HG03280 (cell line): ENCODE measurements around the gene POLA1.
"Not testable (repeated sequence)": the region's sequence is repeated elsewhere in the genome, so short reads cannot be mapped to it uniquely, and the experiment has no call there.

Experiments
- ATAC-seq: cut with Tn5 transposase; IDR thresholded peaks from one replicate; pipeline ENCODE4 v1.9.1; 2021; ENCODE audit warnings: mild to moderate bottlenecking, moderate library complexity; ENCODE audit not compliant: unreplicated experiment

Gene POLA1, protein sequence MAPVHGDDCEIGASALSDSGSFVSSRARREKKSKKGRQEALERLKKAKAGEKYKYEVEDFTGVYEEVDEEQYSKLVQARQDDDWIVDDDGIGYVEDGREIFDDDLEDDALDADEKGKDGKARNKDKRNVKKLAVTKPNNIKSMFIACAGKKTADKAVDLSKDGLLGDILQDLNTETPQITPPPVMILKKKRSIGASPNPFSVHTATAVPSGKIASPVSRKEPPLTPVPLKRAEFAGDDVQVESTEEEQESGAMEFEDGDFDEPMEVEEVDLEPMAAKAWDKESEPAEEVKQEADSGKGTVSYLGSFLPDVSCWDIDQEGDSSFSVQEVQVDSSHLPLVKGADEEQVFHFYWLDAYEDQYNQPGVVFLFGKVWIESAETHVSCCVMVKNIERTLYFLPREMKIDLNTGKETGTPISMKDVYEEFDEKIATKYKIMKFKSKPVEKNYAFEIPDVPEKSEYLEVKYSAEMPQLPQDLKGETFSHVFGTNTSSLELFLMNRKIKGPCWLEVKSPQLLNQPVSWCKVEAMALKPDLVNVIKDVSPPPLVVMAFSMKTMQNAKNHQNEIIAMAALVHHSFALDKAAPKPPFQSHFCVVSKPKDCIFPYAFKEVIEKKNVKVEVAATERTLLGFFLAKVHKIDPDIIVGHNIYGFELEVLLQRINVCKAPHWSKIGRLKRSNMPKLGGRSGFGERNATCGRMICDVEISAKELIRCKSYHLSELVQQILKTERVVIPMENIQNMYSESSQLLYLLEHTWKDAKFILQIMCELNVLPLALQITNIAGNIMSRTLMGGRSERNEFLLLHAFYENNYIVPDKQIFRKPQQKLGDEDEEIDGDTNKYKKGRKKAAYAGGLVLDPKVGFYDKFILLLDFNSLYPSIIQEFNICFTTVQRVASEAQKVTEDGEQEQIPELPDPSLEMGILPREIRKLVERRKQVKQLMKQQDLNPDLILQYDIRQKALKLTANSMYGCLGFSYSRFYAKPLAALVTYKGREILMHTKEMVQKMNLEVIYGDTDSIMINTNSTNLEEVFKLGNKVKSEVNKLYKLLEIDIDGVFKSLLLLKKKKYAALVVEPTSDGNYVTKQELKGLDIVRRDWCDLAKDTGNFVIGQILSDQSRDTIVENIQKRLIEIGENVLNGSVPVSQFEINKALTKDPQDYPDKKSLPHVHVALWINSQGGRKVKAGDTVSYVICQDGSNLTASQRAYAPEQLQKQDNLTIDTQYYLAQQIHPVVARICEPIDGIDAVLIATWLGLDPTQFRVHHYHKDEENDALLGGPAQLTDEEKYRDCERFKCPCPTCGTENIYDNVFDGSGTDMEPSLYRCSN (N-terminal part only)

DNA sequence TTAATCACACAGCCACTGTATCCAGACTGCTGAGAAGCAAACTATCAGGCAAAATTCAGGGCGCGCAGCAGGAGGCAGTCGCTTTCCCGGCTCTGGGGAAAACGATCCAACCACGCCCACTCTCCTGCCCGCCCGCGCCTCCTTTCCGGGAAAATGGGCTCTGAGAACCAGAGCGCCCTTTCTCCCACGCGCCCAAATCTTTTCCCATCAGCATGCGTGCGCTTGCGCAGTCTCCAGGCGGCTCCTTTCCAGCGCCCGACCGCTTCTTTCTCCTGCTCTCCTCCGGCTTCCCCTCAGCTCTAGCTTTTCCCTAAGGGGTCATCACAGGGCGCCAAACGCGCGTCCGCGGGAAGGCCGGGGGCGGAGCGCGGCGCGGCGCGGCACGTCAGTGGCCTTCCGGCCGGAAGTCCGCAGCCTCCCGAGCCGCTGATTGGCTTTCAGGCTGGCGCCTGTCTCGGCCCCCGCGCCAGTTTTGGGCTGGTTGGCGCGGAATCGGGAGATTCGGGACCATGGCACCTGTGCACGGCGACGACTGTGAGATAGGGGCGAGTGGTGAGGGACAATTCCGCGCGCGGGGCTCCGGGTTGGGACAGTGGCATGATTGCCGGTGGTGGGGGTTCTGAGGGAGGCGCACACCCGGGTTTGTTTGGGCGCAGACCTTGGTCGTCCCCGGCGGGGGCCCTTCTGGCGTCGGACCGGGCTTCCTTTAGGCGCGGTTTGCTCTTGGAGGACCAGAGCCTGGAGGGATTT is at the start of gene POLA1:
TSS of gene POLA1 (plus strand) at position 466 of the 750 bp plus-strand sequence. CDS start at position 510, 44 bp downstream.
- peak; percentile 94 for ATAC-seq

DNA sequence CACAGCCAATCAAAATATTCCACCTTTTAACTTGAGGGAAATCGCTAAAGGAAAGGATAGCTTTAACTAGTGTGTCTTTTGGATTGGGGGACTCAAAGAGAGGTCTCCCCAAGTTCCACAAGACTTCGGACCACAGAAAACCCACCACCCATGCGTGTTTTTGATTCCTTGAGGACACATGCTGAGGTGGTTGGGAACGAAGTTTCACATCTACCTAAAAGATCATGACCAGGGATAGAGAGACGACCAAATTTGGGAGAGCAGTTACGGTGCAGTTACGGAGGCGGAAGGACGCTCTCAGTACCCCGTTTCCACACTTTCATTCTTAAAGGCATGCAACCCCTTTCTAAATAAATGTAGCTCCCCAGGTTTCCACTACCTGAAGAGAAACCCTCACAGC is 47.7 kb upstream of the POLA1 start:
- ATAC-seq, result no peak

DNA sequence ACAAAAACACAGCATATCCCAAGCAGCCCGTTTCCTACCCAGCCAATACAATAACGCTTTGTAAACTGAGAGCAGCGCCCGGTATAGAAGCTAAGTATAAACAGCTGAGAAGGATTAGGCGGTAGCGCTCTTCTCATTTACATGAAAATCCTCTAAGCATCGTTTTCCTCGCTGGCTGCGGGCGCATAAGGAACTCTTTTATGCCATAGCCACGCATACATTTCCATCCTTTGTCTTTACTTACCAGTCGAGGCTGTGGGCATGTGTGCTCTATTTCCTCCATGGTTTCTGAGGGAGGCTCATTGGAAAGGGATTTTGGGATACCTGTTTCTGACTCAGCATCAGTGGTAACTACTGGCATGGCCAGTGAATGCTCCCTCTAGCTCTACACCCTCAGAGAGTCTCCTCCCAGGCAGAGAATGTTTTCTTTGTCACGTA is 47.0 kb upstream of the POLA1 start:
- ATAC-seq, result no peak

DNA sequence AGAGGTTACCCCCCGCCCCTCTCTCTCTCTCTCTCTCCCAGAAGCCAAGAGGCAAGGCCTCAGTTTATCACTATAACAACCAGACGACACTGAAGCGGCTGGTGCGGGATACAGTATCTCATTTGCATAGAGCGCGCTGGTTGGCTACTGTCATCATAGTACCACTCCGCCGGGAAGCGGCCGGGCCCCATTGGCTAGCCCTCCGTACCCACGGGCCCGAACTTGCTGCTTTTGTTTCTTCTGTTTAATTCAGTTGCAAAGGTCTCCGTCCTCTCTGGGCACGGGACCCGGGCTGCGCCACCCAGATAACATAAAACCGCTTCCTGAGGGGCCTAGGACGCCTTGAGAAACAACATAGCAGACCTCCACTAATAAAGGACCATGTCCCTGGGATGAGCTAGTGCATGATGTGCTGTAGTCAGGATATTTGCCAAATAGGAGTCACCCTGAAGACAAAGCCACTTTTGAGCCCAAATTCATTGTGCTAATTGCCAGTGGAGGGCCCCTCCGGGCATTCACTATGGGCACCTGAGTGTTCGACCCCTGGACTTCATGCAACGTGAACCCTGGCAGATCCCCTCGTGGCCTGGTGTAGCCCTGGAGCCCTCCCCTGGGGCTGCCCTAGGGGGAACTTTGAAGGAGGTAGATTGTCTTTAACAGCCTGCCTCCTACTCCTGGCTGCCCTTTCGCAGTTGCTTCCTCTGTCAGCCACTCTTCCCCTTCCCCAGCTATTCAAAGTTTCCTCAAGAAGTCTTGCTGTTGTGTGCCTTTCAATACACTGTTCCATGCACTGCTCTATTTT is 46.3 kb upstream of the POLA1 start, which contains the start of gene PCYT1B:
TSS of gene PCYT1B (minus strand) at position 91 of the 802 bp plus-strand sequence. CDS start 242 bp downstream, outside the sequence.
- ATAC-seq, result no peak

DNA sequence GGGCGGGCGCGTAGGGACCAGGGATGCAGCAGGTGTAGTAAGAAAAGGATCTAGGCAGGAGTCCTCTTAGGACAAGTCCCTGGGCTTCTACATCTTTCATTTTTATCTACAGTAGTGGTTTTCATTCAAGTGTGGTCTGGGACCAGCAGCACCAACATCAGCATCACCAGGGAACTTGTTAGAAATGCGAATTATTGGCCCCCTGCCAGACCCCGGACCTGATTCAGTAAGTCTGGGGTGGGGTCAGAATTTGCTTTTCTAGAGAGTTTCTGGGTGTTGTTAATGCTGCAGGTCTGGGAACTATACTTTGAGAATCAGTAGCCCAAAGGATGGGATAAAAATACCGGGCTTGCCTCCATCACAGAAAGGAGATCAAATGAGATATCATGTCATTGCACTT is 45.2 kb upstream of the POLA1 start:
- ATAC-seq, result no peak

DNA sequence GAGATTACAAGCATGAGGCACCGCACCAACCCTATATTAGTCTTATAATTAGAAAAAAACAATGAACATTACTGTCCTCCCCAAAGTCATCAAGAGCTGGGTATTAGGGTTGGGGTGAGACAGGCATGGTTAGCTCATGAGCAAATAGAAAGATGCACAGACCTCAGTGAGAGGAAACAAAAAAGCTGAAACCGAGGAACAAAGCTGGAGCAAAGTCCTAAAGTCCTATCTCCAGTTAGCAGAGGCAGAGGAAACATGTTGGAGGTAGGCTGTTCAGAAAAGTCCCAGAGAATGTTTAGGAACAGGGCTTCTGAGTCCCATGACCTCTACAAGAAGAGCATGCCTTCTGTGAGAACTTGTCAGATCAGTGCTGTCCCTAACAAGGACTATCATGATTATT is 41.9 kb upstream of the POLA1 start:
- no peak for ATAC-seq

DNA sequence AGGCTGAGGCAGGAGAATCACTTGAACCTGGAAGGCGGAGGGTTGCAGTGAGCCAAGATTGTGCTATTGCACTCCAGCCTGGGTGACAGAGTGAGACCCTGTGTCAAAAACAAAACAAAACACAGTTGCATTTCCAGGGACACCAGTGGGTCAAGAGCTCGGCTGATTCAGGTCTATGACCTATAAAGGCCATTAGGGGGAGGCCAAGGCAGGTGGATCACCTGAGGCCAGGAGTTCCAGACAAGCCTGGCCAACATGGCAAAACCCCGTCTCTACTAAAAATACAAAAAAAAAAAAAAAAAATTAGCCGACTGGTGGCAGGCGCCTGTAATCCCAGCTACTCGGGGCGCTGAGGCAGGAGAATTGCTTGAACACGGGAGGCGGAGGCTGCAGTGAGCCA is 38.0 kb upstream of the POLA1 start:
- ATAC-seq, result not testable (repeated sequence)

DNA sequence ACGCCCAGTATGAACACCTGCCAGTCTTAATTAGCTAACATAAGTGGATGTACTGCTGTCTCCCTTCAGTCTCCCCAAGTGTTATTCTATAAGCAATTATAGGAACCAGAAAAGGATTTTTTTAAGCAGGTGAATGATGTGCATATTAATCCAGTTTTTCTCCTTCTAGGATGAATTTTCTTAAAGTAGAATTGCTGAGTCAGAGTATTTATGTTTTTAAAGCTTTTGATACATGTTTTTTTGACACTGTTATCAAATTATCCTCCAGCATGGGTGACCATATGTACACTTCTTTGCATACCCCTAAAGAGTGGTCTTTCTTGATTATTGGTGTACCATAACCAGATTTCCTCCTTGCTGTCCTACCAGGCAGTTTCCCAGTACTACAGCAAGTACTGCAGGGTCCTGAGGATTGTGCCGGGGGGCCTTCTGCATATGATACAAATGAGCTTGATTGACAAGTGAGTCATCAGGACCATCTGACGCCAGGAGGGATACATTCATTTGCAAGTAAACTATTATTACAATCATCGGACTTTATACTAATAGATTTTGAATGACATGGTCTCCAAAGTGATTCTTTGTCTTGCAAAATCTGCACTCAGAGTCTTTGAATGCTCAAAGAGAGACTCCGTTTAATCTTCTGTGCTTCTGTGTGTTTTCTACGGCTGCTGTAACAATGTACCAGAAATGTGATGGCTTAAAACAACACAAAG is 35.9 kb upstream of the POLA1 start:
- no peak for ATAC-seq

DNA sequence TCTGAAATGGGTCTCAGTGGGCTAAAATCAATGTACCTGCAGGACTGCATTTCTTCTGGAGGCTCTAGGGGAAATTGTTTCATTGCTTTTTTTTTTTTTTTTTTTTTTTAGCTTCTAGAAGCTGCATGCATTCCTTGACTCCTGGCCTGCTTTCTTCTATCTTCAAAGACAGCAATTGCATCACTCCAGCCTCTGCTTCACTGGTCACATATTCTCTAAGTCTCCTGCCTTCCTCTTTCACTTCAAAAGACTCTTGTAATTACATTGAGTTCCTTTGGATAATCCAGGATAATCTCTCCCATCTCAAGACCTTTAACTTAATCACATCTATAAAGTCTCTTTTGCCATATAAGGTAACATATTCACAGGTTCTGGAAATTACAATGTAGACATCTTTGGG is 35.3 kb upstream of the POLA1 start:
- ATAC-seq, result no peak

DNA sequence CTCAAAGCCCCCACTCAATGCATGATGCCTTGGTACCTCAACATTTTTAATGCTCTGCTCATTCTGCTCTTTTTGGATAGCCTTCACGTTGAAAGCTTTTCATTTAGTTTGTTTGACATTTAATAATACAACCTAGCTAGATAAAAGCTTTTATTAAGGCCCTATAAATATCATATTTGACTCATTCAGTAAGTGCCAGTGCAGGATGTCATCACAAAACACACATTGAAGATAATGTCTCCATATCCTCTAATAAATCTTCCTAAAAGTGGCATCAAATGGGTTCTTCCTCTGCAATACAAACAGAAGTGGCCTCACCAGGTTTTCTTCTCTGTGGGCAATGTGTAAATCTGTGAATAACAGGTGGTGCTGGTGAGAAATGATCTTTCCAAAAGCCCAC is 34.6 kb upstream of the POLA1 start:
- ATAC-seq, result no peak

DNA sequence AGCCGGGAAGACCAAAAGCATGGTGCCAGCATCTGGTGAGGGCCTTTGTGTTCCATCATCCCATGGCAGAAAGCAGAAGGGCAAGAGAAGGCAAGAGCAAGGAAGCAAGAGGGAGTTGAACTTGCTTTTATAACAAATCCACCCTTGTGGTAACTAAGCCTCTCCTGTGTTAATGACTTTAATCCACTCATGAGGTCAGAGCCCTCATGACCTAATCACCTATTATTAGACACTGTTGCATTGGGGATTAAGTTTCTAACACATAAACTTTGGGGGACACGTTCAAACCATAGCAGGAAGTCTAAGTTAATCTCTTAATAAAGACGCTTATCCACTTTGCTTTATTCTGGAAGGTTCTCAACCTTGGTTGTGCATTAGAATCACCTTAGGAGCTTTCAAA is 34.1 kb upstream of the POLA1 start:
- no peak for ATAC-seq

DNA sequence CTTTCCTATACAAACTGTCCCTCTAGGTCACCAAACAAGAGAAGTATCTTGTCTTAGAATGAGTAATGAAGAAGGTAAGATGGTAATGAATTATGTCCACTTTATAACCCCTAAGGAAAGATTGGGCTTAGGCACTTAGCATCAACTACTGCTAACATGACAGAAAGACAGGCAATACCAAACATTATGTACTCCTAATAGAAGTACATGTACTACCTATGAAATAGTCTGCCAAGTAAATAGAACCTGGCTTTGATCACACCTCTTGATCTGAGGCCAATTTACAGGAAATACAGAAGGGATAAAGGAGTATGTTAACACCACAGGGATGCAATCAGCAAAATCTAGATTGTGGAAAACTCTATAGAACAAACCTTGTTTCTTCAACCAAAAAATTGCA is 32.4 kb upstream of the POLA1 start:
- ATAC-seq, result no peak

DNA sequence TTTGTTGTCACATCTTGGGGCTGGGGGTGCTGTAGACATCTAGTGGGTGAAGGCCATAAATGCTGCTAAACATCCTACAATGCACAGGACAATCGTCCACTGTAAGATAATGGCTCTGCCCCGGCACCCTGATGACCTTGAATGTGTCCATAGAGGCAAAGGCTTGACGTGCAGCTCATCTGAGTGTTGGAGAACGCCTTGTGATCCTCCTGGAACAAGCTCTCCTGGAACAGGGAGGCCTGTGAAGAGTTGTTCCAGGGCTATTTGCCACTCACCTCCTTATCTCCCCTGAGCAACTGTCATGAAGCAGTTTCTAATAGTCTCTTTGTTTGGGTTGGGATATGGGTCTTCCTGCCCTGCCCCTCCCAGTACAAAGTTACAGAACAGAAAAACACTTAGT is 31.4 kb upstream of the POLA1 start:
- ATAC-seq, result no peak

DNA sequence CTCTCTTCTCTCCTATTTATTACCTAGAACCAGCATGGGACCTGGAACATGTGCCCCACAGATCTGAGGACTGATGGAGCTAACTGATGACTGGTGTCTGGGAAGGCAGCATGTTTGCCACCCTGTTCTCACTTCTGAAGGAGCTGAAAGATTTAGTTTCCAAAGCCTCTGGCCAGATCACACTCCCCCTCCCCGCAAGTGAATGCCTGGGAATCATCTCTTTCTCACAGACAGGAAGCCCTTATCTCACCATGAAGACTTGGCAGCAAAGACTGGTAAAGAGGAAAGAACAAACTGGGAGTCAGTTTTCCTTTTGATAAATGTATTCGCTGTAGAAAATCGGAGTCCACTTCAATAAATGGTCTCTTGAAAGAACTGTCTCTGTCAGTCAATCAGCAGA is 25.6 kb upstream of the POLA1 start:
- no peak for ATAC-seq

DNA sequence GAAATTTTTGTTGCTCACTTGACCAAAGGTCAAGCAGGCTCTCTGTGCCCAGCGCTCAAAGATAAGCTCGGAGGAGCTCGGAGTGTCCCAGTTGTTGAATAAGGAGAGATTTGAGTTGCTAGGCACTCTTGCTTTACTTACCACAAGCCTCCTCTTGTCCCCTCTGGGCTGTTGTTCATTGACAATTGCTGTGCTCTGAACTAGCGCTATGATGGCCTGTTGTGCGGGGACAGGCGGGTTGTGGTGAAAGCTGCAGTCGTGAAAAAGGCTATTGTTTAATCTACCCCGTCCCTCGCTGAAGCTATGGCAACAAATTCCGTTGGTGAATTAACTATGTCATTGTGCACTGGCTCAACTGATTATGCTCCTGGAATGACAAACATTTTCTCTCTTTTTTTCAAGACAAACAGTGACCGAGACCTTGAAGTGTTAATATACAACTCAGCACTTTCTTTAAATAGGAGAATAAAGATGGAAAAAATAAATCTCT is 21.0 kb upstream of the POLA1 start:
- ATAC-seq, result no peak

DNA sequence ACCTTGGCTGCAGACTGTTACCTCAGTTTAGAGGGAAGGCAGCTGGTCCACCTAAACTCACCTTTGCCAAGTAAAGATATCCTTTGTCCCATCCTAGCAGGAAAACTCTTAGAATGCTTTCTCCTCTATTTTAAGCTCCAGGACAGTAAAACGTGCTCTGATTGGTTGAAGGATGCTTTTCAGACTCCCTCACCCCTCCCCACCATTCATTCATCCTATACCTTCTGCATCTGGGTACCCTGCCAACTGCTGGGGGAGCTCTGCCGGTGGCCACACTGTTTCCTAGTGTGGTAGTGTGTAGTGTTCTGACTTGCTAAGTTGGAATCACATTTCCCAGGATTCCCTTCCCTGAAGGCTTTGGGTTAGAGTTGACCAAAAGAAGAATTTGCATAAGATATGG is 20.3 kb upstream of the POLA1 start:
- no peak for ATAC-seq

DNA sequence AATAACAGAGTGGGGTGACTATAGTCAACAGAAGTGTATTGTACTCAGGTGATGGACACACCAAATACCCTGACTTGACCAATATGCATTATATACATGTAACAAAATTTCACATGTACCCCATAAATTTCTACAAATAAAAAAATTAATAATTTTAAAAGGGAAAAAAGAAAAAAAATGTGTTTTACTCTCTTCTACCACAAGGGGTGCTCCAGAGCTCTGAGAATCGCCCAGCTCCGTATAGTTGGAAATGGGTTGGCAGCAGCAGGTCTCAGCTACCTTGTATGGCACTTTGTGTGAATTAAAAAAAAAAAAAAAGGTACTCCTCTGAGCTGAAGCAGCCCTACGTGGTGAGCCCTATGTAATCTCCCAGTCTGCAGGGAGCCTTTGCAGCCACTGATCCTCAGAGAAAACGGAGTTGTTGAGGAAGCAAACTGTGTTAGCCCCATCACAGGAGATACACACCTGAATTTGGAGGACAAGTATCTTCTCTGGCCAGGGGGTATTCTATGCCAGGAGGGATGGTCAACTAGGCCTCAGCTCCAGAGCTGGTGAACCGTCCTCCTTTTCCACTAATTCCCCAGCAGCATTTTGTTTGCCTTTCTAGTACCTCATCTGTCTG is 17.2 kb upstream of the POLA1 start:
- ATAC-seq, result no peak

DNA sequence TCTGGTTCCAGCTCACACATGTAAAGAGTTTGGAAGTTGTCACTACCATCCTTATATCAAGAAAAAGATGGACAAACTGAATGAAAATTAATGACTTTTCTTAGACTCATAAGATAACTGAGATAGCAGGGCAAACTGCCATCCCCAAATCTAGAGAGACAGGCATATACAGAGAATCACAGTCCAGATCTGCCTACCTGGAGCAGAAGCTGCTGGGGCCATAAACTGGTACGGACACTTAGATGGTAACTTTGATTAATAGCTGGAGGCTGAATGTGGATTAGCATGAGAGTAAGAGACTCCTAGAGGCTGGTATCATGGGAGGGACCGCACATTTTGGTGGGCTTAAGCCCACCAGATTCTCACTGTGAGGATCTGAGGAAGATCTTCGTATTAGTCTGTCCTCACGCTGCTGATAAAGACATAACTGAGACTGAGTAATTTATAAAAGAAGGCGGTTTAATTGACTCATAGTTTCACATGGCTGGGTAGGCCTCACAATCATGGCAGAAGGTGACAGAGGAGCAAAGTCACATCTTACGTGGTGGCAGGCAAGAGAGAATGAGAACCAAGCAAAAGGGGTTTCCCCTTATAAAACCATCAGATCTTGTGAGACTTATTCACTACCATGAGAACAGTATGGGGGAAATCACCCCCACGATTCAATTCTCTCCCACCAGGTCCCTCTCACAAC is 10.8 kb upstream of the POLA1 start:
- ATAC-seq, result no peak
